ENCODE measurements around the gene ALKBH6. TPM values are rescaled to one million over a fixed set of nuclear protein-coding genes. Genes with fewer than 3 reads are reported as not detected.
A peak's percentile ranks its signal among the peaks of the same experiment; 100 is the strongest.

Gene ALKBH6
- total and polyA plus RNA-seq, 9 of the 15 experiments (the other 6 are each of a cell fraction or from before 2014, with no cell fraction given): 0.67 to 62.0 (median 34.5) TPM

GRCh38 chr19:35973487-35973886, 40.5 kb downstream of the ALKBH6 start:
- TF ChIP-seq REST (IDR thresholded peaks at IDR 0.05; ENCODE audit: borderline replicate concordance) (peak; percentile 62), REST (CRISPR knock-in tag; IDR thresholded peaks at IDR 0.05; ENCODE audit: low read depth) (no peak), ATF1 (CRISPR knock-in tag; IDR thresholded peaks at IDR 0.05) (no peak), ATF1 (tag; IDR thresholded peaks at IDR 0.05) (peak; percentile 16; the same call in 1 of the 2 replicates), PHB2 (IDR thresholded peaks at IDR 0.05; ENCODE audit: low read depth) (no peak)
- Histone ChIP-seq H3K79me2 (ENCODE audit: control insufficient read depth, insufficient read depth, low read length) (no peaks in the 10 kb centered on the region), H3K9me1 (ENCODE audit: control insufficient read depth, insufficient read depth, low read length) (no peaks in the 10 kb centered on the region), H3K27me3 (ENCODE audit: control insufficient read depth in 2 of 2, insufficient read depth in 2 of 2, low read length in 2 of 2) (peaks cover 0 to 25% of the 10 kb centered on the region in 2 experiments; a peak in 2 of 5 replicates), H3K4me2 (ENCODE audit: insufficient read depth, low read length) (no peak overlapping the region), H4K20me1 (replicated peaks; ENCODE audit: control insufficient read depth, insufficient read depth, low read length) (0 out of 2 replicates have a peak, but pooled peaks cover 3% of the 10 kb centered on the region), H3K27ac (ENCODE audit: extremely low read depth, low read depth, low read length) (no peak overlapping the region), H3K4me1 (replicated peaks in 1 of 2; ENCODE audit: control insufficient read depth in 2 of 2, insufficient read depth in 2 of 2, low read length in 2 of 2) (peaks cover 0 to 4% of the 10 kb centered on the region in 2 experiments; a peak in 1 of 5 replicates), H3K4me3 (no peak overlapping the region), H3K9me3 (replicated peaks; ENCODE audit: control insufficient read depth, insufficient read depth, low read depth, low read length) (no peaks in the 10 kb centered on the region), H2AFZ (ENCODE audit: low read depth, low read length) (no peak overlapping the region), H3K9ac (ENCODE audit: insufficient read depth in 1 of 2, low read depth in 2 of 2, low read length in 2 of 2) (no peak overlapping the region), H3K36me3 (ENCODE audit: control insufficient read depth, insufficient read depth, low read length) (no peaks in the 10 kb centered on the region)
- FAIRE-seq (no peak), DNase-seq (ENCODE audit: extremely low read depth in 1 of 4, low spot score in 3 of 4) (no peak), ATAC-seq (0 out of 3 replicates have a peak, but pooled peaks have one; percentile 30)
- 0% methylated on average over 8 of the region's 8 CpGs for WGBS (ENCODE audit: insufficient coverage, low coverage, missing lambda C conversion rate)
- CTCF ChIA-PET (ENCODE audit: low intra/inter-chr PET ratio): no interaction called here
- POLR2A ChIA-PET: interaction anchor here (1.0 kb wide), 1 partner anchor 16 kb away, joined by 3 read pairs; no protein-coding TSS in a partner anchor
- in situ Hi-C loops (cut with MboI): no loop called here
- BruUV-seq (replicated peaks): no TSS peak
- intact Hi-C loops (cut with micrococcal nuclease): no loop called here

Measured in K562 (cell line).